GM18870 (cell line): ENCODE results near the gene CABLES1.

ENCODE experiments used
- ATAC-seq: cut with Tn5 transposase; IDR thresholded peaks from one replicate; pipeline ENCODE4 v1.9.1; 2021; ENCODE audit warnings: moderate library complexity; ENCODE audit not compliant: unreplicated experiment

The CABLES1 gene

DNA sequence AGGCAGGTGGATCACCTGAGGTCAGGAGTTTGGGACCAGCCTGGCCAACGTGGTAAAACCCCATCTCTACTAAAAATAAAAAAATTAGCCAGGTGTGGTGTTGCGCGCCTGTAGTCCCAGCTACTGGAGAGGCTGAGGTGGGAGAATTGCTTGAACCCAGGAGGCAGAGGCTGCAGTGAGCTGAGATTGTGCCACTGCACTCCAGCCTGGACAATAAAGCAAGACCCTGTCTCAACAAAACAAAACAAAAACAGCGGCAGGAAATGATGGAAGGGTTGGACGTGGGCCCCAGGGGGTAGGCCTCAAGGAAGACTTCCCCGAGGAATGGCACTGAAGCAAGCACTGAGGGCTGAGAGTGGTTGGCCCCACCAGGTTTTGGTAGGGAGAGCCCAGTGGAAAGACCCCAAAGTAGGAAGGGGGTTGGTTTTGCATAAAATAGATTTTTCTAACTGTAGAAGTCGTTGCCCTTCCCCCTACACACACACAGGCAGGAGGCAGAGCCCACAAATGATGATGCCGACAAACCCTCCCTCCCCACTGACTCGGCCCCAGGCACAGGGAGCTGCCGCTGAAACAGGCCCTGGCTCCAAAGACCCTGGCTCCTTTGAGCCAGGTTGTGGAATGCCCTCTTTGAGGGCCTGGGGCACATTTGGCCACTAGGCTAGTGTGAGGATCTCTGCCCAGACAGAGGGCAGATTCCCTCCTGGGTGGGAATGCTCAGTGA, 104.8 kb downstream of the CABLES1 start:
- ATAC-seq = no peak

DNA sequence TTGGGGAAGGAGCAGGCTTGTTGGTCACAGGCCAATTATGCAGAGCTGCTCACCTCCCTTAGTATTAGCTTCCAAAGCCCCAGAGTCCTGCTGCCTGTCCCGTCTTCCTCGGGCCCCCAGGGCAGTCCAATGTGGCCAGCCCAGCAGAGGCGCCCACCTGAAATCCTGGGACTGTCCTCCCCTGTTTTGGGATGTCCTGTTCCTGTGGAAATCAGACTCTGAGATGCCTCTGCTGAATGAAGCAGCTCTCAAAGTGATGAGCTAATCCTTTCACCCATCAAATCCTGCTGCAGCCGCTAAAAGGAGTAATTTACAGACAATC, 105.3 kb downstream of the CABLES1 start:
- no peak for ATAC-seq

DNA sequence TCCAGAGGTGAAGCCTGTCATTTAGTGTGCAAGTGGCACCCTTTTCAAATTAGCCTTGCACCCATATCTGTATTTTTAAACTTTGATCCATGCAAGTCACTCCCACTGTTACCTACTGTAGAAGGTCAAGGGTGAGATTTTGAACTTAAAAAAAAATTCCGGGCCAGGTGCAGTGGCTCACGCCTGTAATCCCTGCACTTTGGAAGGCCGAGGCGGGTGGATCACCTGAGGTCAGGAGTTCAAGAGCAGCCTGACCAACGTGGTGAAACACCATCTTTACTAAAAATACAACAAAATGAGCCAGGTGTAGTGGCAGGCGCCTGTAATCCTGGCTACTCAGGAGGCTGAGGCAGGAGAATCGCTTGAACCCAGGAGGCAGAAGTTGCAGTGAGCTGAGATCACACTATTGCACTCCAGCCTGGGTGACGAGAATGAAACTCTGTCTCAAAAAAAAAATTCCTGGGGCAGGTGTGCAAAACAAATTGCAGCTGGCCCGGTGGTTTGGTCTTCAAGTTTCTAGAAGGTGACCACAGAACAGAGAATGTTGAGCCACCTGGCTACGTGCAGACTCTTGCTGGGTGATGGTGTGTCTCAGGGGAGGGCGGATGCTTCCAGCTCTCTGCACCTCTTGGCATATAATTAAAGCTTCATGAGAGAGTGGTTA, 106.7 kb downstream of the CABLES1 start:
- peak; percentile 82 for ATAC-seq

DNA sequence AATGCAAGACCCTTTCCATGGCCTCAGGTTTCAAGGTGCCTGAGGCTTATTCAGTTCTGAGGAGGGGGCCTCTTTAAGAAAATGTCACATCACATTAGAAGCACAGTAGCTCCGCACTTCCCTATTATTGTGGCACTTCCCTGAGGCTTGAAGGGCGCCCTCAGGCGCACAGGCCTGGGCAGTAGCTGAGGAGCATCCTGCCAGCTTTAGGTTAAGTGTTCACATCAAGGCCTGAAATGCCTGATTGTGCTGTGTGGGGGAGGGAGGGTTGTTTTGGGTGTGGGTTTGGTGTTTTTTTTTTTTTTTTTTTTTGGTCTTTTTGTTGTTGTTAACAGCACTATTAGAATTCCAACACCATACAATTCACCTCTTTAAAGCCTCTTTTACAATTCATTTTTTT, 107.9 kb downstream of the CABLES1 start:
- no peak for ATAC-seq

DNA sequence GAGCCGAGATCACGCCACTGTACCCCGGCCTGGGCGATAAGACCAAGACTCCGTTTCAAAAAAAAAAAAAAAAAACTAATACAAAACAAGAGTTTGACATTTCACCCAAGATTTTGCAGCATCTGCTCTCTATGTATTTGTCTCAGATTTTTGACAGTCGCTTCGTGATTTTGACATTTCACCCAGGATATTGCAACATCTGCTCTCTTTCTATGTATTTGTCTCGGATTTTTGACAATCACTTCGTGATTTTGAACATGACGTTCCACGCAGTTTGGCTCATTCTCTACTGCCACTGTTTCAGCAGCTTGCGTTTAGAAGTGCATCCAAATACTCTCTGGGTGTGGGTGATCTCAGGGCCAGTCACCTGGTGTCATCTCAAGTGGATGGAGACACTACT, 108.5 kb downstream of the CABLES1 start:
- ATAC-seq = no peak

DNA sequence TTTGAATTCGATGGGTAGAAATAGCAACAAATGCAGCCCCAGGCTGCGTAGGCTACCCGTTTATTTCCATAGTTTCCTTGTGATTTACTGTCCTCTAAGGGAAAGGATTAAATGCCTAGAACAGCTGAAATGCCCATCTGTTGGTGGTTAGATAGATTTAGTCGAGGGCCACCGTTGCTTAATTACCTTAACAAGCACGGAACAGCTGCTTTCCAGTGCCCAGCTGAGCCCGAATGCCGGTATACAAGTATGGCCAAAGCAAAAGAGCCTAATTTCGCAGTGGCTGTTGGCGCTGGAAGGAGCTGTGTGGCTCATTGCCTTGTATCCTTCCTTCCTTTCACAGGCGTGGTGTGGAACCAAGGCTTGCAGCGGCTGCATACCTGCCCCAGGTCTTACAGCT, 109.1 kb downstream of the CABLES1 start:
- no peak for ATAC-seq

DNA sequence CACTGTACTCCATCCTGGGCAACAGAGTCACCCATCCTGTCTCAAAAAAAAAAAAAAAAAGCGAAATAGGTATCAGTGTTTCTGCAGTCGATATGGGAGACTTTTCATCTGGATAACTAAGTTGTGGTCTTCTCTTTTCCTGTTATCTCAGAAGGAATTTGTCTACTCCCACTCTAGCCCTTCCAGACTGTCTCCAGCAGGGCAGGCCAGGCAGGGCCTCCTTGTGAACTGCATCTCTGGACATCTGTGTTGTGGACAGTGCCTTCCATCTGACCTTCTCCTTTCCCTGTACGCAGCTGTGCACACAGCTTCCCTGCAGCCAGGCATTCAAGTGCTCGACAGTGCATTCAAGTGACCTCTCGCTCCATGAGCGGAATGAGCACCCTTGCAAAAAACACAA, 110.2 kb downstream of the CABLES1 start:
- no peak for ATAC-seq

DNA sequence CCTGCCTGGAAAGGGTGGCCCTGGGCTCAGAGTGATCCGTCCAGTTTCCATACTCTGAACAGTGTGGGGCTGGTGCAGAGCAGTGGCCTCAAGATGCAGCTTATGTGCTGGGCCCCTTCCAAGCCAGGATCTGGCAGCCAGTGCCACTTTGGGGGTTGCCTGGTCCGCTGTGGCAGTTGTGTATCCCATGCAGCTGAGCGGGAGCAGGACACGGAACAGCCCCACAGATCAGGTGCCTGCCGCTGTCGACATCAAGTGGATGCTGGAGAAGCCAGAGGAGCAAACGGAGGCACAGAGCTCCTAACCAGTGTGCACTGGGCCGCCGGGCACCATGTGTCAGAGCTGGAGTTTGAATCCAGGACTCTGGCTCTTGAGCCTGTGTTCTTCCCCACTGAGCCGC, 112.0 kb downstream of the CABLES1 start:
- ATAC-seq = no peak

- no peak for ATAC-seq
Measured at GRCh38 chr18:23247896-23248295, 112.6 kb downstream of the CABLES1 start.

DNA sequence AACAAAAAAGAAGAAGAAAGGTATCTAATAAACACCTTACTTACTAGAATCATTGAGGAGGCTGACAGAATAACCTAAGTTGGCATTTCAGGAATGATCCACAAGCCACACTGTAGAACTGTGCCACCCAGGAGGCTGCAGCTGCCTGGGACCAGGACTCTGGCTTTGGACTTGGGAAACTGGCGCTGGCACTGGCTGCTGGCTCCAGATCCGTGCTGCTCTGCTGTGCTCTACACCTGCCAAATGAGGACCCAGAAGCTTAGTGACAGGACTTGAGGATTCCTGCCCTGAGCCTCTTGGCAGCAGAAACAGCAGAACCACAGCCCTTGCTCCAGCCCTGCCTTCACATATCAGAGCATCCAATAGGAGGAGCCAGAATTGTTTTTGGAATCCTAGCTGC, 113.5 kb downstream of the CABLES1 start:
- ATAC-seq = no peak

GRCh38 chr18:23249348-23249747, 114.1 kb downstream of the CABLES1 start:
- ATAC-seq = no peak

GRCh38 chr18:23250893-23251656, 115.8 kb downstream of the CABLES1 start:
- ATAC-seq = no peak

DNA sequence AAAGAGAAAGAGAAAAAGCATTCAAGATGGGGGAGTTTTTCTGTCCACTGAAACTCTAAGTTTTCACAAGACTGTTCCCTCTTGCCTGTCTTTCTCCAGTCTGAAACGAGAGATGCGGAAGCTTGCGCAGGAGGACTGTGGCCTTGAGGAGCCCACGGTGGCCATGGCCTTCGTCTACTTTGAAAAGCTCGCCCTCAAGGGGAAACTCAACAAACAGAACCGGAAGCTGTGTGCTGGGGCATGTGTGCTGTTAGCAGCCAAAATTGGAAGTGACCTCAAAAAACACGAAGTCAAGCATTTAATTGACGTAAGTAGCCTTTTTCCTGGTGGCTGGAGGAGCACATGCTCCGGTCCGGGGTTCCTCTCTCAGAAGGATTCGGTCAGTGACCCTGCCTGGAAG, 118.3 kb downstream of the CABLES1 start:
- ATAC-seq = no peak

DNA sequence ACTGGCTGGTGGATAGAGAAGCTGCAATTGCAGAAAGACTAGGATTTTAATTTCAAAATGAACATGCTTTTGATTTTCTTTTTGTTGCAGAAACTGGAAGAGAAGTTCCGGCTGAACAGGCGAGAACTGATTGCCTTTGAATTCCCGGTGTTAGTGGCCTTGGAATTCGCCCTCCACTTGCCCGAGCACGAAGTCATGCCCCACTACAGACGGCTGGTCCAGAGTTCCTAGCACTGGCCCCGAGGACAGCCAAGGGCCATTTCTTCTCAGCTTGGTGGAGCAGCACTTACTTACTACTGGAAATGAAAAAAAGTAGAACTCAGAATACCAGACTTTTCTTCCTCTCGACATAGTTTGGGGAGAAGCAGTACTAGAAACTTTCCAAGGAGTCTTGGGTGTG, 121.9 kb downstream of the CABLES1 start:
- no peak for ATAC-seq

GRCh38 chr18:23257686-23258565, 122.6 kb downstream of the CABLES1 start:
- no peak for ATAC-seq

- ATAC-seq = no peak
Measured at GRCh38 chr18:23258566-23259469, 123.5 kb downstream of the CABLES1 start.

DNA sequence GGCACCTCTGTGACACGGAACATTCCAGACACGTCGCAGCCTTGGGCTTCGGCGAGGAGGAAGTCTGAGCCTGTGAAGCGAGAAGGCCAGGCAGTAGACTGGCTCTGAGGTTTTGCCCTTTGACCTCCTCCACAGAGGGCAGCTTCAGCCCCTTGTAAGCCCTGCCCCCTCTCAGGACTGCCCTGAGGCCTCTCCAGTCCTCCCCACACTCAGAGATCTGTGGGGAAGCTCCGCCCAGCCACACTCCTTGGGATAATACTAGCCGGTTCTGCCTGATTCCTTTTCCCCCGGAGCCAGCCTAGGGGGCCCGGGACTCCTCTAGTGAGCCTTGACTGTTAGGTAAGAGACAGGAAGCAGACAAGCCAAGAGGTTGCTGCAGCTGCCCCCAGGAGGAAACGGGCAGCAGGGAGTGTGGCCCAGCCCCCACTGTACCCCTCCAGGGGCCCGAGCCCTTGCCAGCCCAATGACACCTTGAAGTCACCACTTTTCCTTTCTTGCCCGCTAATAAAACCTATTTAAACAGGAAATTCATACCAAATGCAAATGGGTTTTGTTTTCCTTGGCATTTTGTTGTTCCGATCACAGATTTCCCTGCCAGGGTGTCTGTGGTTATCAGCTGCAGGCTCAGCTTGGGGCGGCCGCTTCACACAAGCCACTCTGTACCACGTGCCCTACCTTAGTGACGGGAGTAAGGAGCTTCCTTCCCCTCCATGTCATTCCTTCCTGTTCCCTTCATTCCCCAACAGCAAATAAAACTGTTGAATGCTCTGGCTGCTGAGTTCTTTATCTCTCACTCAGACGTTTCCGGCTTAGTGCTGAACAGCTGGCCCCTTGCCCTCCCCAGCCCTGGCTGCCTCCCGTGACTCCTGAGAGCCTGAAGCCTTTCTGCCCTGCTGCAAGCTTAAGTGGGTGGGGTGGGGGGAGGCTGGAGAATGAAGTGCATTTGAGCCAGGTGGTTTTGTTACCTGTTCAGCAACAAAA, 124.7 kb downstream of the CABLES1 start:
- ATAC-seq = peak; percentile 47

DNA sequence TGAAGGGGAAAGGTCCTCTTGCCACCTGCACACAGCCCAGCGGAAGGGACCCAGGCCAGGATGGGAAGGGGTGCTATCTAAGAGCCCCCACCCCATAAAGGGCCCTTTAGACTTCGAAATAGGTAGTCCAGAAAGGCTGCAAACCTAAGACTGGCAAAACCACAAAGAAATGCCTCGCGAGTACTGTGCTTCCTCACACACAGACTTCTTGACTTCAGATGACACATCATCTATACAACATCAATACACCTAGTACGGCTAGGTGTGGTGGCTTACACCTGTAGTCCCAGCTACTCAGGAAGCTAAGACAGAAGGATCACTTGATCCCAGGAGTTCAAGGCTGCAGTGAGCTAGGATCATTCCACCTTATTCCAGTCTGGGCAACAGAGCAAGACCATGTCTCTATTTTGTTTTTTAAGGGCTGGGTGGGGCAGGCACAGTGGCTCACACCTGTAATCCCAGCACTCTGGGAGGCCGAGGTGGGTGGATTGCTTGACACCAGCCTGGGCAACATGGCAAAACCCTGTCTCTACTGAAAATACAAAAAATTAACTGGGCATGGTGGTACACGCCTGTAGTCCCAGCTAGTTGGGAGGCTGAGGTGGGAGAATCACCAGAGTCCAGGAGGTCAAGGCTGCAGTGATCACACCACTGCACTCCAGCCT, 125.8 kb downstream of the CABLES1 start:
- ATAC-seq = no peak
